Loucy (cell line): ENCODE measurements around the gene DOCK9.

ENCODE experiments used
- CTCF ChIP-seq: fragments of 200-600 bp; sonication (generic); conservative IDR thresholded peaks from 2 replicates; pipeline ENCODE4 v1.5.1; 2014; ENCODE audit warnings: mild to moderate bottlenecking, antibody characterized with exemption, low read length
- EZH2phosphoT487 ChIP-seq: fragments of 200-600 bp; IDR thresholded peaks from 2 replicates; pipeline ENCODE4 v1.6.1; 2018; ENCODE audit warnings: antibody characterized with exemption, mild to moderate bottlenecking, moderate library complexity, borderline replicate concordance

GRCh38 chr13:98784666-98785065 lies 193.2 kb downstream of the DOCK9 start:
- TF ChIP-seq EZH2phosphoT487 (no peak), CTCF (no peak)
